ENCODE data around the gene TMPRSS6. TPM values are rescaled to one million over a fixed set of nuclear protein-coding genes. Genes with fewer than 3 reads are reported as not detected.

Gene TMPRSS6
- total RNA-seq, 2 experiments from 2014 or later: 11.3 to 12.4 TPM

GRCh38 chr22:37049224-37049623 lies 60.3 kb downstream of the TMPRSS6 start:
- intact Hi-C loops (cut with micrococcal nuclease): no loop called here
- ChIA-PET CTCF (interaction anchor here (0.7 to 3.8 kb wide), 2 partner anchors 22 to 151 kb away, joined by 4 to 18 read pairs; no protein-coding TSS in a partner anchor), POLR2A (no interaction called here)
- no peak overlapping the region for H3K27ac Mint-ChIP-seq
- no peak overlapping the region for H3K4me3 Mint-ChIP-seq
- H3K9me3 Mint-ChIP-seq: no peaks in the 10 kb centered on the region
- peaks cover 26% of the 10 kb centered on the region for H3K4me1 Mint-ChIP-seq (ENCODE audit: low read depth)
- no peaks in the 10 kb centered on the region for H3K27me3 Mint-ChIP-seq
- no peak for ATAC-seq
- H3K36me3 Mint-ChIP-seq (ENCODE audit: low read depth): no peaks in the 10 kb centered on the region
- DNase-seq: no peak
- TF ChIP-seq CTCF (IDR thresholded peaks at IDR 0.05): no peak

GRCh38 chr22:37048133-37048532 lies 61.4 kb downstream of the TMPRSS6 start:
- intact Hi-C loops (cut with micrococcal nuclease): no loop called here
- ChIA-PET POLR2A (no interaction called here), CTCF (interaction anchor here (1.0 kb wide), 1 partner anchor 71 kb away, joined by 3 read pairs; no protein-coding TSS in a partner anchor)
- H3K4me1 Mint-ChIP-seq (ENCODE audit: low read depth): peaks cover 24% of the 10 kb centered on the region
- H3K27me3 Mint-ChIP-seq: no peaks in the 10 kb centered on the region
- no peaks in the 10 kb centered on the region for H3K36me3 Mint-ChIP-seq (ENCODE audit: low read depth)
- no peak overlapping the region for H3K27ac Mint-ChIP-seq
- no peak for TF ChIP-seq CTCF (IDR thresholded peaks at IDR 0.05)
- no peak overlapping the region for H3K4me3 Mint-ChIP-seq
- DNase-seq (no peak), ATAC-seq (no peak)
- H3K9me3 Mint-ChIP-seq: no peaks in the 10 kb centered on the region

- intact Hi-C loops (cut with micrococcal nuclease): no loop called here
- Mint-ChIP-seq H3K4me3 (no peak overlapping the region), H3K27me3 (no peaks in the 10 kb centered on the region), H3K9me3 (no peaks in the 10 kb centered on the region), H3K36me3 (ENCODE audit: low read depth) (no peaks in the 10 kb centered on the region), H3K27ac (no peak overlapping the region), H3K4me1 (ENCODE audit: low read depth) (peaks cover 15% of the 10 kb centered on the region)
- no peak for TF ChIP-seq CTCF (IDR thresholded peaks at IDR 0.05)
- POLR2A ChIA-PET: interaction anchor here (1.0 kb wide), 1 partner anchor 151 kb away, joined by 3 read pairs; no protein-coding TSS in a partner anchor
- CTCF ChIA-PET: interaction anchor here (1.2 to 2.1 kb wide), 4 partner anchors 8 to 152 kb away, joined by 3 to 17 read pairs (median 10); no protein-coding TSS in a partner anchor
- DNase-seq (no peak), ATAC-seq (no peak)
Observed at GRCh38 chr22:37047006-37047405, 62.5 kb downstream of the TMPRSS6 start.

GRCh38 chr22:37046589-37046988 lies 62.9 kb downstream of the TMPRSS6 start:
- intact Hi-C loops (cut with micrococcal nuclease): no loop called here
- no peaks in the 10 kb centered on the region for H3K36me3 Mint-ChIP-seq (ENCODE audit: low read depth)

More at GRCh38 chr22:37046589-37046988, 62.9 kb downstream of the TMPRSS6 start:
- ChIA-PET POLR2A (interaction anchor here (0.6 to 1.0 kb wide), 4 partner anchors 71 to 232 kb away, joined by 3 read pairs; no protein-coding TSS in a partner anchor), CTCF (interaction anchor here (0.7 to 2.3 kb wide), 9 partner anchors 8 to 214 kb away, joined by 3 to 17 read pairs (median 5); no protein-coding TSS in a partner anchor)
- DNase-seq: no peak
- H3K4me1 Mint-ChIP-seq (ENCODE audit: low read depth): peaks cover 17% of the 10 kb centered on the region
- no peak for ATAC-seq
- H3K4me3 Mint-ChIP-seq: no peak overlapping the region
- no peak overlapping the region for H3K27ac Mint-ChIP-seq
- H3K9me3 Mint-ChIP-seq: no peaks in the 10 kb centered on the region
- no peak for TF ChIP-seq CTCF (IDR thresholded peaks at IDR 0.05)
- no peaks in the 10 kb centered on the region for H3K27me3 Mint-ChIP-seq
